Hepatocyte (in vitro differentiated cells): ENCODE measurements around the gene UQCC2. TPM values are rescaled to one million over a fixed set of nuclear protein-coding genes. Genes with fewer than 3 reads are reported as not detected.

Experiments used
- DNase-seq: peaks from one replicate; pipeline ENCODE4 v3.0.0-alpha.2; 2016; ENCODE audit warnings: low spot score
- H2AFZ ChIP-seq: fragments of 200-600 bp; sonication (generic); 2 replicates; pipeline ENCODE4 v1.6.0; 2016; ENCODE audit warnings: antibody characterized with exemption, mild to moderate bottlenecking
- H3K27ac ChIP-seq: fragments of 200-600 bp; sonication (generic); 2 replicates; pipeline ENCODE4 v1.5.1; 2016; ENCODE audit warnings: mild to moderate bottlenecking
- H3K27me3 ChIP-seq: fragments of 200-600 bp; sonication (generic); 2 replicates; pipeline ENCODE4 v1.6.1; 2016
- H3K36me3 ChIP-seq: fragments of 200-600 bp; sonication (generic); replicated peaks from 2 replicates; pipeline ENCODE4 v1.5.1; 2016; ENCODE audit warnings: low read depth; ENCODE audit not compliant: insufficient read depth
- H3K4me1 ChIP-seq: fragments of 200-600 bp; sonication (generic); 2 replicates; pipeline ENCODE4 v1.5.1; 2016; ENCODE audit warnings: mild to moderate bottlenecking, moderate library complexity; ENCODE audit not compliant: insufficient read depth
- H3K4me2 ChIP-seq: fragments of 200-600 bp; sonication (generic); 2 replicates; pipeline ENCODE4 v1.6.0; 2016
- H3K4me3 ChIP-seq: fragments of 200-600 bp; sonication (generic); 2 replicates; pipeline ENCODE4 v1.5.1; 2016; ENCODE audit warnings: mild to moderate bottlenecking
- H3K79me2 ChIP-seq: fragments of 200-600 bp; sonication (generic); 2 replicates; pipeline ENCODE4 v1.6.0; 2017; ENCODE audit warnings: mild to moderate bottlenecking
- H3K9me2 ChIP-seq: fragments of 200-600 bp; sonication (generic); replicated peaks from 2 replicates; pipeline ENCODE4 v1.6.0; 2017; ENCODE audit warnings: mild to moderate bottlenecking; ENCODE audit not compliant: insufficient read depth
- H3K9me3 ChIP-seq: fragments of 200-600 bp; sonication (generic); 2 replicates; pipeline ENCODE4 v1.5.1; 2016; ENCODE audit warnings: low read depth, mild to moderate bottlenecking
- H4K20me1 ChIP-seq: fragments of 200-600 bp; sonication (generic); 2 replicates; pipeline ENCODE4 v1.6.0; 2016; ENCODE audit warnings: mild to moderate bottlenecking; ENCODE audit not compliant: insufficient read depth, poor library complexity, severe bottlenecking
- EZH2 ChIP-seq: fragments of 200-600 bp; sonication (generic); IDR thresholded peaks from 2 replicates; pipeline ENCODE4 v1.6.1; 2016; ENCODE audit warnings: antibody characterized with exemption, mild to moderate bottlenecking, borderline replicate concordance
- EZH2phosphoT487 ChIP-seq: fragments of 200-600 bp; sonication (generic); IDR thresholded peaks from one replicate; pipeline ENCODE4 v1.6.1; 2018; ENCODE audit warnings: antibody characterized with exemption, mild to moderate bottlenecking, low read depth, moderate library complexity; ENCODE audit not compliant: unreplicated experiment, severe bottlenecking
- WGBS: methylation state at CpG from one replicate; pipeline ENCODE4 v1.1.6; 2016; ENCODE audit warnings: low lambda C conversion rate; ENCODE audit errors: missing lambda C conversion rate; 5-methylcytosine and 5-hydroxymethylcytosine counted together
- polyA plus RNA-seq: library from polyadenylated mRNA; unstranded; fragments of >200 nt; fragmentation: Nextera tagmentation; extraction: Ambion mirVana; gene quantifications from 2 replicates; pipeline ENCODE4 v1.2.1, GENCODE V29; 2016
- total RNA-seq: library from RNA; depleted of rRNA; stranded (reverse); fragments of >200 nt; gene quantifications from 2 replicates; pipeline ENCODE4 v1.2.3, GENCODE V29; 2014
- TF ChIP-seq, protein P1 (sequence below): fragments of 200-600 bp; sonication (generic); IDR thresholded peaks from 2 replicates; pipeline ENCODE4 v1.5.1; 2016; ENCODE audit warnings: antibody characterized with exemption, mild to moderate bottlenecking; ENCODE audit not compliant: poor library complexity

Gene UQCC2
- total and polyA plus RNA-seq, 2 experiments from 2014 or later: 44.7 to 151 TPM

DNA sequence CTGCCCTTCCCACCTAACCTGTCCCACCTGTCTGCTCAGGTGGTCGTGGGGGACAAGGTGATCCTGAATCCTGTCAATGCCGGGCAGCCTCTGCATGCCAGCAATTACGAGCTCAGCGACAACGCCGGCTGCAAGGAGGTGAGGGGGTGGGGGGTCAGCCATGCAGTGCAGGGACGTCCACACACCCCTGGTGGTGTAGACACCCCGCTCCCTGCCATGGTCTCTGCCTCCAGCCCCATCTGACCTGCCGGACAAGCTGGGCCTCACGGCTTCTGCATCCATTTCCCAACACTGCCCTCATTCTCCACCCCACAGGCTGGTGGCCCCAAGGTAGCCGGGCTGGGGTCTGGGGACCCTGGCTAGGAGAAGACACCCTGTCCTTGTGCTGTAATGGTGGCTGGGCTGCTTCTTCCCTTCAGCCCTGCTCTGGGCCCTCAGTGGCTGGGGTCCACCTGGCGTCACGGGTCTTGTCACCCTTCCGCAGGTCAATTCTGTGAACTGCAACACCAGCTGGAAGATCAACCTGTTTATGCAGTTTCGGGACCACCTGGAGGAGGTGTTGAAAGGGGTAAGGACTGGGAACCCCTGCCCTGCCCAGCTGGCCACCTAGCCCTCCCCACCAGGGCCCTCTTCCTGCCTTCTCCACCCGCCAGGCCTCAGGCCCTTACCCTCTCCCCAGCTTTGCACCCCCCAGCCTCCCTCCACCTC lies 52.4 kb downstream of the UQCC2 start:
- DNase-seq: no peak
- Histone ChIP-seq H3K9me3 (no peaks in the 10 kb centered on the region), H3K4me3 (no peak overlapping the region), H3K9me2 (no peaks in the 10 kb centered on the region), H3K27ac (no peak overlapping the region), H4K20me1 (no peaks in the 10 kb centered on the region), H3K36me3 (no peaks in the 10 kb centered on the region), H3K4me1 (no peaks in the 10 kb centered on the region), H3K79me2 (no peaks in the 10 kb centered on the region), H3K4me2 (no peak overlapping the region), H2AFZ (no peak overlapping the region), H3K27me3 (no peaks in the 10 kb centered on the region)
- TF ChIP-seq EZH2phosphoT487 (no peak), EZH2 (no peak)
- TF ChIP-seq, protein P1, sequence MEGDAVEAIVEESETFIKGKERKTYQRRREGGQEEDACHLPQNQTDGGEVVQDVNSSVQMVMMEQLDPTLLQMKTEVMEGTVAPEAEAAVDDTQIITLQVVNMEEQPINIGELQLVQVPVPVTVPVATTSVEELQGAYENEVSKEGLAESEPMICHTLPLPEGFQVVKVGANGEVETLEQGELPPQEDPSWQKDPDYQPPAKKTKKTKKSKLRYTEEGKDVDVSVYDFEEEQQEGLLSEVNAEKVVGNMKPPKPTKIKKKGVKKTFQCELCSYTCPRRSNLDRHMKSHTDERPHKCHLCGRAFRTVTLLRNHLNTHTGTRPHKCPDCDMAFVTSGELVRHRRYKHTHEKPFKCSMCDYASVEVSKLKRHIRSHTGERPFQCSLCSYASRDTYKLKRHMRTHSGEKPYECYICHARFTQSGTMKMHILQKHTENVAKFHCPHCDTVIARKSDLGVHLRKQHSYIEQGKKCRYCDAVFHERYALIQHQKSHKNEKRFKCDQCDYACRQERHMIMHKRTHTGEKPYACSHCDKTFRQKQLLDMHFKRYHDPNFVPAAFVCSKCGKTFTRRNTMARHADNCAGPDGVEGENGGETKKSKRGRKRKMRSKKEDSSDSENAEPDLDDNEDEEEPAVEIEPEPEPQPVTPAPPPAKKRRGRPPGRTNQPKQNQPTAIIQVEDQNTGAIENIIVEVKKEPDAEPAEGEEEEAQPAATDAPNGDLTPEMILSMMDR: no peak
- 91% methylated on average over 16 of the region's 16 CpGs for WGBS

DNA sequence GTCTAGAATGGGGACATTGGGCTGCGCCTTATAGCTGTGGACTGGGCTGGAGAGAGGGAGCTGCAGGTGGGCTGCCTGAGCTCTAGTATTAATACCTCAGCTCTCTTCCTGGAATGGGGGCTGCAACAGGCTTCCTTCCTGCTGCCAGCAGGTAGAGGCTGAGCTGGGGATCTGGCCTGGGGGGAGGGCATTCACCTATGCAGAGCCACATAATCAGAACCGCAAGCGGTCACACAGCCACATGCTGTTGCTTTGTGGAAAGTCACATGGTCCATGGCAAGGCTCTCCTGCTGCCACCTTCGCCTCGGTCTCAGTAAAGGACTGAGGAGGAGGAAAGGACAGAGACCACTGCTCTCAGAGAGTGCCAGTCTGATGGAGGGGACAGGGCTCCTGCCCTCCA lies 54.7 kb downstream of the UQCC2 start:
- H2AFZ ChIP-seq: no peak overlapping the region
- TF ChIP-seq EZH2phosphoT487 (no peak), EZH2 (no peak)
- TF ChIP-seq, protein P1: no peak
- H3K36me3 ChIP-seq: no peaks in the 10 kb centered on the region
- H3K27me3 ChIP-seq: no peaks in the 10 kb centered on the region
- no peak overlapping the region for H3K4me3 ChIP-seq
- no peaks in the 10 kb centered on the region for H3K79me2 ChIP-seq
- 86% methylated on average over 5 of the region's 5 CpGs for WGBS
- H4K20me1 ChIP-seq: no peaks in the 10 kb centered on the region
- no peaks in the 10 kb centered on the region for H3K4me1 ChIP-seq
- no peak for DNase-seq
- H3K4me2 ChIP-seq: no peak overlapping the region
- H3K9me3 ChIP-seq: no peaks in the 10 kb centered on the region
- no peak overlapping the region for H3K27ac ChIP-seq
- H3K9me2 ChIP-seq: no peaks in the 10 kb centered on the region

DNA sequence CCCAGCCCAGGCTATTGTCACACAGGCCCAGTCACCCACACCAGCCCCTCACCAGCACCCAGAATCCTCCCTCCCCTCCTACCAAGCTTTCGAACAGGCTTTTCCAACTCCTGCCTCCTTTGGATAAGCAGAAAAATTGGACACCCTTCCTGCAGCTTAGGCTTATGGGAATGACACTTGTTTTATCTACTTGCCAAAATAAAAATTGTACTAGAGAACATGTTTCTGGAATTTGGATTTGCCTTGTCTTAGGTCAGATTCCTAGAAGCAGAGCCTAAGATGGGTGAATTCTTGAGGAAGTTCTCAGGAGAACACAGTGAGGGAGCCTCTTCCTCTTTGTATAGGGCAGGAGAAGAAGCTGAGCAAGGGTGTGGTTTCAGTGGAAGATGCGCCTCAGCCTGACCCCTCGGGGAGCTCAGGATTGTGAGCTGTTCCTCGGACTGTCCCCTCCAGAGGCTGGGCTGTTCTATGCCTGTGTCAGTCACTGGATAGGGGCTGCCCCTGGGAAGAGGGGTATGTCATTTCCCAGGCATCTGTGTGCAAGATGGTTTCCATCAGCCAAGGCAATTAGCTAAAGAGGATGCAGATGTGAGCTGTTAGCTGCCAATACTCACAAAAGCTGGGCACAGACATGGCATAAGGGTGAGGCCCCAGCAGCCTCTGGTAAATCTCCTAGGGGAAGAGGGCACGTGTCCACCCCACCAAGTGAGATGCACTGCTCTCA lies 56.5 kb downstream of the UQCC2 start:
- TF ChIP-seq EZH2phosphoT487: no peak
- no peak for TF ChIP-seq EZH2
- TF ChIP-seq, protein P1: no peak
- Histone ChIP-seq H3K27me3 (no peaks in the 10 kb centered on the region), H4K20me1 (no peaks in the 10 kb centered on the region), H3K4me1 (no peaks in the 10 kb centered on the region), H3K4me2 (no peak overlapping the region), H3K27ac (no peak overlapping the region), H3K36me3 (no peaks in the 10 kb centered on the region), H3K4me3 (no peak overlapping the region), H2AFZ (no peak overlapping the region), H3K9me2 (no peaks in the 10 kb centered on the region), H3K79me2 (no peaks in the 10 kb centered on the region), H3K9me3 (no peaks in the 10 kb centered on the region)
- 65% methylated on average over 5 of the region's 5 CpGs for WGBS
- DNase-seq: no peak
